HG02588 (cell line): ENCODE results near the gene FAM24B.
"Not testable (repeated sequence)": the region's sequence is repeated elsewhere in the genome, so short reads cannot be mapped to it uniquely, and the experiment has no call there.

Experiments used
- ATAC-seq: cut with Tn5 transposase; IDR thresholded peaks from one replicate; pipeline ENCODE4 v1.9.1; 2021; ENCODE audit warnings: mild to moderate bottlenecking, moderate library complexity; ENCODE audit not compliant: unreplicated experiment

FAM24B gene

DNA sequence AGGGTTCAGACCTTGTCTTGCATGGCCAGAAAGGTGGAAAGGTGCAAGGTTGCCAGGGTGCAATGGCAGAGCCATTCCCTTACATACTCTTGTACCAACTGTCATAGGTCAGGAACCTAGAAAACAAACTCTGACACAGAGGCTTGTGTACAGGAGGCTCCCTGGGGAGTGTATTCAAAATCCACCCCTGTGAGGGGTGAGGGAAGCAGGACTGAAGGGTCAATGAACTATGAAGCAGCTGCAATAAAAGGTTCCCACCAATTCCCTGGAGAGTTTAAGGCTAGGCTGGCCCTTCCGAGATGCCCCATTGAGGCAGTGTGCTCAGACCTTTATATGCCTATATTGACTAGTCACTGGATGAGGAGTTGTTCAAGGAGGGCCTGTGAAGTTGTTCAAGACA, 19.9 kb downstream of the FAM24B start:
- no peak for ATAC-seq

DNA sequence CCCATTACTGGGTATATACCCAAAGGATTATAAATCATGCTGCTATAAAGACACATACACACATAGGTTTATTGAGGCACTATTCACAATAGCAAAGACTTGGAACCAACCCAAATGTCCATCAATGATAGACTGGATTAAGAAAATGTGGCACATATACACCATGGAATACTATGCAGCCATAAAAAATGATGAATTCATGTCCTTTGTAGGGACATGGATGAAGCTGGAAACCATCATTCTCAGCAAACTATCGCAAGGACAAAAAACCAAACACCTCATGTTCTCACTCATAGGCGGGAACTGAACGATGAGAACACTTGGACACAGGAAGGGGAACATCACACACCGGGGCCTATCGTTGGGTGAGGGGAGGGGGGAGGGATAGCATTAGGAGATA, 21.3 kb downstream of the FAM24B start:
- ATAC-seq: not testable (repeated sequence)

DNA sequence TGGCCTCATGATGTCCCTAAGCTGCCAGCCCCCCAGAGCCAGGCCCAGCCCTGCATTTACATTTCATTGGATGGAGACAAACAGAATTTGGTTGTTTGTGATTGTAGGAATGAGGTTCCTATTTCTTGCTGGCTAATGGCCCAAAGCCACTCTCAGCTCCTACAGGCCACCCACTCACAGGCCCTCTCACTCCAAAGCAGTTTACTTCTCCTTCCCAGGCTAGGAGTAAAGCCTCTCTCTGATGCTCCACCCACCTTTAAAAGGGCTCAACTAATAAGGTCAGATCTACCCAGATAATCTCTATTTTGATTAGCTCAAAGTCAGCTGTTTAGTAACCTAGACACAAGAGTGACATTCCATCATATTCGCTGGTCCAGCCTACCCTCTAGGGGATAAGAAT, 22.5 kb downstream of the FAM24B start:
- no peak for ATAC-seq

DNA sequence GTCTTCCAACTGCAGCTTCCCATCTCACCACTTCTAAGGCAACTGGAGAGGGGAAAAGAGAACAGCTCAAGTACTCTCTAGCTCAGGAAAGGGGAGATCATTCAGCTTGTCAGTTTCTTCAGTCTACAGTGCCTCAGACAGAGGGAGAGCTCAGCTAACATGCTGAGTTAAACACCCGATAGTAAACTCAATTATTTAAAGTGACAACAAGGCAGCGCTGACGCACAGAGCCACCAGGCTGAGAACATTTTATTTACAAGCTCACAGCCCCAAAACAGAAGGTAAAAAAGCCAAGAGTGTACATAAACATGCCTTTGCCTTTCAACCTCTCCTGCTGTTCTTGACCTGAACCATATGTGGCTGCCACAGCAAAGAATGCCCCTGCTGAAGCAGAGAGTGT, 23.6 kb downstream of the FAM24B start:
- no peak for ATAC-seq

DNA sequence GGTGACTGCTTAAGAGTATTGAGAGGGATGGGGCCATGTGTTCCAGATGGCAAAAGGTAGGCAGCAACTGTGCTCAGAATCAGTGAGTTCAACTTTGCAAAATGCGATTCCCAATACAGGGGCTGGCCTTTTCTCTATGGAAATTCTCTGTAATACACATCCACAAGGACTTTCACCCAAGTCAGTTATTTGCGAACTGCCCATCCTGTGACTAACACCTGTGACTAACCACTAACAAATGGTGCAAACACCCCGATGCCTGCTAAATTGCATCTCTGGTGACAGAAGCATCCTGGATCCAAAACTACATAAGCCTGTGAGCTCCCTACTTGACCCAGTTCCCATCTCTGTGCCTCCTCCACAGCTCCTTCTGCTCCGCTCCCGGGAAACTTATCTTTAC, 24.7 kb downstream of the FAM24B start:
- no peak for ATAC-seq

DNA sequence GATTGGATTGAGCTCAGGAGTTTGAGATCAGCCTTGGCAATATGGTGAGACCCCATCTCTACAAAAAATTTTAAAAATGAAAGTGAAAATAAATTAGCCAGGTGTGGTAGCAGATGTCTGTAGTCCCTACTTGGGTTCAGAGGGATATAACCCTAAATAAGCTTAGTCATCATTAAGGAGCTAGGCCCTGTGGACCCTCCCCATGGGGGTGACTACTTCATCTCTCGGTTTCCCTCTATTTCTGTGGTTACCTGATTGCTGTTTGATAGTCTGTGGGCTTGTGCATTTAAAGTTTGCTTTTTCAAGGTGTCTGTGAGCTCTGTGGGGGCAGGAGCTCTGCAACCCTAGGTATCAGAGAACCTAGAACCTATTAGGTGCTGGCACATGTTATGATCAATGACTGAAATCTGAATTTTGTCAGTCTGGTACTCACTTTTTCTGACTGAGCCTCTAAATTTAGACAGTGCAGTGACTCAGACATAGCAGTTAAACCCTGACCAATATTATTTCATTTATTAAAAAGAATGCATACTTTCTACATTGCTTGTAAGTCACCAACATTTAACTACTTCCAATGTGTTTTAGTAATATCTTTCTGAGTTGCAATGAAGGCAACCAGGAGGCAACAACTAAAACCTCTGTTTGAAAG, 25.6 kb downstream of the FAM24B start:
- no peak for ATAC-seq

DNA sequence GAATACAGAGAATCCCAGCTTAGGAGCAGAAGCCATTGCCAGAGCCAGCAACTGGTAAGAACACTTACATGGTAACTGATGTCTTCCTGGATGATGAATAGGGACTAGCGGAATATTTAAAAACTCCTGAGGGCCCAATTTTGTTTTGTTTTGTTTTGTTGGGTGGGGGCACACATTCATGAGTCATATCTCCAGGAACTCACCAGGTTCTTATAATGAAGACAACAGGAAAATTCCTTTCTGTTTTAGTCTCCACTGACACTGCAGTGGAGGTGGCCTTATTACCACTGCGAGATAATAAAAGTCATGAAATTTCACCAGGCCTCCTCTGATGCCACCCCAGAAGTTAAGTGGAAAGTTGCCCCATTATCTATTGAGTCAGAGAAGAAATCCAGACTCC, 27.1 kb downstream of the FAM24B start:
- ATAC-seq: no peak

DNA sequence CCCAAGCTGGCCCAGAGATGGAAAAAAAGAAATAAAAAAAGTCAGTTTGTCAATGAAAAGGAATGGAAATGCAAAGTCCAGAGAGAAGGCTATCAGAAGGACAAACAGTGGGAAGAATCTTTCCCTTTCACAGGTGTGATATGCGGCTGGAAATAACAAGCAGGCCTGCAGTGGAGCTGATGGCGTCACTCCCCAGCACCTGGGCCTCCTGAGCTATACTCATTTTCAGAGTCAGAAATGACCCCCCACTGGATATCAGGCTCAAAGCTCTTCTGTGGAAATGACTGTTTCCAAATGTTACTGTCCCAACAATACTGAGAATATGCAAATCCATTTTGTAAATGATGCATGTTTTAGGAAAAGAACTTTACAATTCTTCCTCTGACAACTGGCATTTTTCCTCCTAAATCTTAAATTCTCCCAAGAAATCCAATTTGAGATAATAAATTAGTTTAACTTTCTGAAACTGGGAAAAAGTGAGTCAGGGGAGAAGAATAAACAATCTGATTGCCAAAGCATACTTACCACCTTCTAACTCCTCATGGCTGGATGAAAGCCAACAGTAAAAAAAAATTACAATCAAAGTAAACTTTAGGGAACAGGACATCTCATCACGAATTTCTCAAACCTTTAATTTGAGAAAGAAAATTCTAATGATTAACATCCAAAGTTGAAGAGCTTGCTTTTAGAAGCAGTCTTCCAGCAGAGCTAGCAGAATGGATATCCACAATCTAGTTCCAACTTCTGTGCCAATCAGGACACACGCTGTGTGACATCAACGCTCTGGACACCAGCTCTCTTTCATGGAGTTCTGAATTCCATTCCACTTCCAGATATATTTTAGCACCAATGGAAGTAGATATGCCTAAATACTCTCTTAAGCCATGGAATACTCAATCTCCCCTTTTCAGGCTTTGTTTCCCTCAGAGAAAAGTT, 28.4 kb downstream of the FAM24B start:
- no peak for ATAC-seq

DNA sequence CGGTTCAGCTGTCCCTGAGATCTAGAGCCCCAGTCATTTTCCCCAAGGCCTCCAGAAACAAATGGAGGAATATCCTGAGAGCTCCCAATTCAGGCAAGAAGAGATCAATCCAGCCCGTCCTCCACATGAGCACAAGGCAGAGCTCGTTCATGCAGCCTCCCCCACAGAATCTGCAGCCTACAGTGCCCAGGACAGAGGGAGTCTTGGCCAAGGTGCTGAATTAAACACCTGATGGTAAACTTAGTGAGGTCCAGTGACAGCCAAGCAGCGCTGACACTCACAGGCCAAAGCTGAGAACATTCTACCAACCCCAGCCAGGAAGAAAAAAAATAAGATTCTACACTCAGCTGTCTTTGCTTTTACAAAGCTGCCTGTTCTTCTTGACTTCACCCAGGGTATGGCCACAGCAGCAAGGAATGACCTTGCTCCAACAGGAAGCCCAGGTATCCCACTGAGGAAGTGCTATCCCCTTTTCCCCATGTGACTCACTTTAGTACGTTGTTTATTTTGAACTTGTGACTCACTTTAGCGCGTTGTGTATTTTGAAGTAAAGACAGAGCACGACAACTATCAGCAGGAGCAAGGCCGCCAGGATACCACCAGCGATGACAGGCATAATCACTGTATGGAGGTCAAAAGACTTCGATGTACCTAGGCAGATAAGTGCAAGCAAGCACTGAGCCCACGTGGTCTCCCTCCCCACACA, 29.3 kb downstream of the FAM24B start:
- ATAC-seq: no peak

DNA sequence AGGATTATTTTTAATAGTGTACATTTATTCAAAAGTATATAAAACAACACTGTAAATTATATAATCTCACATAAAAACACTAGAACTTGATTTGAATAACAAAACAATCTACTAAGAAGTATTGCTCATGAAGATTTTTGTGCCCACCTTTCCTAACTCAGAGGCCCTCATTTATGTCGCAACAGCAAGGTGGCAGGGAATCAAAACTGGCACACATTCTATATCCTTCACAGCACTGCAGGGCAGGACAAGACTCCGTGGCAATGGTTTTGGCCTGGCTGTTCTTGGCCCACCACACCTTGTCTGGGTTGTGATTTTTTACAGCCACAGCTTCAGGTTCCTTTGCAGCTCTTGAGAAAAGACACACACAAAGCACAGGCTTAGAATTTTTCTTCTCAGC, 30.3 kb downstream of the FAM24B start:
- no peak for ATAC-seq

DNA sequence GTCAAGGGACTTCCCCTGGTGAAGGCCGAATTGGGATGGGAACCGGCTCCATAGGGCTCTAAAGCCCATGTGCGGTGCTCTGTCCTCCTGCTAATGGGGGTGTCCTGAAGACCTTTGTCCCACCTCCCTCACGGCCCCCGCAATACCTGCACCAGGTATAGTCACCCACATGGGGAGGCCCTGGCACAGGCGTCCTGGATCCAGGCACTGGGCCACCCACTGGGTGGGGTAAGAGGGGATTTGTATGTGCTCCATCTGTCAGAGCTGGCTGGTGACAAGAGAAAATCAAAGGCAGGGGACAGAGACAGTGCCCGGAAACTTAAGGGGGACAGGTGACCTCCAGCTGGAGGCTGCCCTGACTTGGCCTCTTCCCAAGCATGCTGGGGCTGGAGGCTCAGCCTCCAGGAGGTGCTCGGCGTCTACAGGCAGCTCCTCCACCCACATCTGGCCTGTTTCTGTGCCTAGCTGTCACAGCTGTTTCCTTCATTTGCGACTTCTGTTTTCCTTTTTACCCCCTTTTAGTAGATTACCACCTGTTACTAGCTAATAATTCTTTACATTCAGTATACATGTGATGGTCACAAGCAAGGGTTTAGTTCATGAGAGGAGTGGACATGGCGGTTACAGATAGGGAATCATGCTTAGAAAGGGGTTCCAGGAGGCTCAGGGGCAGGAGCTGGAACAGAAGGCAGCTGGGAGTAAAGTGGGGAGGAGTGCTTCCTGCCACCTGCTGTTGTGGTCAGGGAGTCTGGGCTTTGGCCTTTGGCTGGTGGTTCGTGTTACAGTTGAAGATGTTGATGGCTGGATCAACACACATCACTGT, 31.4 kb downstream of the FAM24B start:
- no peak for ATAC-seq

DNA sequence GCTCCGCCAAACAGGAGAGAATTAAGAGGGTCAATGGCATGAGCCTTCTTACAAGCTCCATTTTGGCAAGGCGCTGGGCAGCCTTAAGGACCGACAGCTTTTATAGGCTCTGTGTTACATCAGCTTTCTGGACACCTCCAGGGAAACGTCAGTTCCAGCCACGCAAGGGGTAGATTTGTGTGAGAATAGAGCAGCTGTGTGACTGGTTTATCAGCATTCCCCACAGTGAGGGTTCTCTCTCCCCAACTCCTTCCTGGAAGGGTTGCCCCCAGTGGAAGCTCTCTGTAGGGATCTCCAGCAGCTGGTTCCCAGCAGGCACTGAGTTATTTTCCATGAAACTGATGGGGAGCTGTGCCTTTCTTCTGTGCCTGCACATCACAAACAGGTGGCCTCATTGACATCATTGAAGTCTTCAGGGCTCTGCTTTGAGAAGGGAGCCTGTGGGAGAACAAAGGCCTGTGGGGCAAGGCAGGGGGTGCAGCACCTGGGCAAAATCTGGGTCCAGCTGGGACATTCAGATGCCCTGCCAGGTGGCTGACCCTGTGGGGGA, 33.5 kb downstream of the FAM24B start, which contains the start of gene CUZD1:
CUZD1 (minus strand) TSS at position 75 of the 550 bp plus-strand sequence; CDS start at position 61, 14 bp downstream.
- ATAC-seq: no peak

DNA sequence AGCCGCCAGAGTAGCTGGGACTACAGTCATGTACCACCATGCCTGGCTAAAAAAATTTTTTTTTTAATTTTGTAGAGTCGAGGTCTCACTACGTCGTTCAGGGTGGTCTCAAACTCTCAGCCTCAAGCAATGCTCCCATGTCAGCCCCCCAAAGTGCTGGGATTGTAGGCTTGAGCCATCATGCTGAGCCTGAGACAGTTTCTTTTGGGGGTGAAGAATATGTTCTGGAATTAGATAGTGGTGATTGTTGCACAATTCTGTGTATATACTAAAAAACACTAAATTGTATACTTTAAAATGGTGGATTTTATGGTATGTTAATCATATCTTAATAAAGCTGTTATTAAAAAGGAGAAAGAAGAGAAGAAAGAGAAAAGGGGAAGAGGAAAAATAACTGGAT, 35.2 kb downstream of the FAM24B start:
- no peak for ATAC-seq

DNA sequence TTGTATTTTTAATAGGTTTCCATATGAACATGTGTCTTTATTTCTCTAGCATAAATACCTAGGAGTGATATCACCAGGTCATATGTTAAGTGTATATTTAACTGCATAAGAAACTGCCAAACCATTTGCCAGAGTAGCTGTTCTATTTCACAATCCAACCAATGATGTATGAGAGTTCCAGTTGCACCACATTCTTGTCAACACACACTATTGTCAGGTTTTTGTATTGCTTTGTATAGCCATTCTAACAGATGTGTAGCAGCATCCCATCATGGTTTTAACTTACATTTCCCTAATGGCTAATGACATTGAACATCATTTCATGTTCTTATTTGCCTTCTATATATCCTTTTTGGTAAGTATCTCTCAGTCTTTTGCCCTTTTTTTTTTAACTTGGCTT, 37.8 kb downstream of the FAM24B start:
- no peak for ATAC-seq

DNA sequence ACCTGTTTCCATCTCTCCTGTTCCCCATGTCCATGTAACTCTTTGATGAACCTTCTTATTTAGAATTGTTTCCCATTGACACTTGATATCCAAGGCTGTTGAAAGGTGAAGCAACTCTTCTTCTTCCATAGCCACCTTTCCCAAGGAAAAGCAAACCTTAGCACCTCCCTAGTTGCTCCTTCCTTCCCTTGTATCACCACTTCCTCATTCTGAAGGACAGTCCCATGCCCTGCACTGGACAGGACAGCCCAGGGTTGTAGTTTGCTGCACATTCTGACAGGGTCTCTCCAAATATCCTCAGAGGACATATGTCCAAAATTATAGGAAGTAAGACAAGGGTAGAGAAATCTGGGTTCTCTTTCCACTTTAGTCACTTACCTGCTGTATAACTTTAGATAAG, 39.9 kb downstream of the FAM24B start:
- no peak for ATAC-seq

DNA sequence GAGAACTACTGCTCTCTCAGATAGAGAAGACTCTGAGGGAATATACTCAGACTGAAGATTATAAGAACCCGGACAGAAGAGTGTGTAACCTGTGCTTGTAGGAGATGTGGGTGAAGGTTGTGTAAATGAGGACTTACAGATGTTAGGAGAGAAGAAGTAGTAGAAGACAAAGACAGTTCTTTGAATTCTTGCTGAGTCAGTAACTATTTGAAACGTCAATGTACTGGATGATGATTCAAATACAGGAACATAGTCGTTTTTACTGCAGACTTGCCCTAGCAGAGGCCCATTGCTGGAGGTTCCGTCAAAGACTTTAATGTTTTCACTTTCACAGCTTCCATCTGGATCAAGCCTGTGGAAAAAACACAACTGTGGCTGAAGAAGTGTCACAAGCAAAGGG, 40.5 kb downstream of the FAM24B start:
- ATAC-seq: no peak

DNA sequence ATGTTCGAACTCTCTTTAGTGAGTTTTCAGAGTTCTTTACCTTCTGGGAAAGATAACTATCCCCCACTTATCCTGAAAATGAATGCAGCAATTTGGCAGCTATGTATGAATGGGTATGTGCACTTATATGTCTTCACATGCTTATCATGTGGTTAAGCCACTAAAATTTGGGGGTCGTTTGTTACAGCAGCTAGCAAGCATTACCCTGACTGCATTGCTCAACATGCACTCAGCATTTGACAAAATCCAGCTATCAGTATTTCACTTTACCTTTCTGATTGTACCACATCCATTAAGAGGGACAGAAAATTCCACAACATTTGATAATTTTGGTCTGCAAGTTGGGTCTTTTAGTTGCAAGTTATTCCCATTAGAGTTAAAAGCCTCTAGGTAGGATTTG, 43.5 kb downstream of the FAM24B start:
- ATAC-seq: no peak

DNA sequence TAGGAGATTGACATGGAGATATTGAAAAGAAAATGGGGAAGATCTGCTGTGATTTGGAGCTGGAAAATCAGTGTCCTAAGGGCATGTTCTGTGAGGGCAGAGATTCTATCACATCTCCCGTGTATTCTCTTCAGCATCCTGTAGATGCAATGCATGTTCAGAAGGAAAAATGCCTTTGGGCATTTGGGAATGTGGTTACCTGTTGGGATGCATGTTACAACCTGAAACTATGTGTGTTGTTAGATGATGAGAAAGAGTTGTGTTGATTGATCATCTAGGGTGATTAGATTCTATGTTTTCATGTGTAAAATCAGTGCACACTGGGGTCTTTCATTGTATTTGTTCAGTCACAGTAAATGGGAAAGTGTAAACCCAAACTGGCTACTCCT, 48.4 kb downstream of the FAM24B start:
- ATAC-seq: no peak

DNA sequence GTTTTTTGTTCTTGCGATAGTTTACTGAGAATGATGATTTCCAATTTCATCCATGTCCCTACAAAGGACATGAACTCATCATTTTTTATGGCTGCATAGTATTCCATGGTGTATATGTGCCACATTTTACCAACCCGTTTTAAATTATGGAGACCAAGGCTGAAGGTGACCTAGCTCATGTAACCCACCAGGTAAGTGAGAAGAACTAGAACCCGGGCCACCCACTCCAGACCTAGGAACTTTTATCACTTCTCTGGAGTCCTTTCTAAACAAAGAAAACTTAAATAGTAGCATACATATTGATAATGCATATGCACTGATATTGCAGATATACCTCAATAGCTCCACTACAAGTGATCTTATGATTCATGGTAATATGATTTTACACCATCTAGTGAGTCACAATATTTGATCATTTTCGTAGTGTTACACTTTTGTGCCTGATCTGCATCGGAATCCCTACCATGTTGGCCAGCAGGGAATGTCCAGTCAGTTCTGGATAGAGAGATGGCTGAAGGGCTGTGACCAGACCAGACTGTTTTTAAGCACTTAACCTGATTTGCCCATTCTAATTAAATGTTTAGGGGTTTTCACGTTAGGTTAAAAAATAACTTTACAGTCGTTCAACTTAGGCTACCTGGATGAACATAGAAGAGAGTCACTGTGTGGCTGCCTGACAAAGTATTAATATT, 49.0 kb downstream of the FAM24B start:
- no peak for ATAC-seq

DNA sequence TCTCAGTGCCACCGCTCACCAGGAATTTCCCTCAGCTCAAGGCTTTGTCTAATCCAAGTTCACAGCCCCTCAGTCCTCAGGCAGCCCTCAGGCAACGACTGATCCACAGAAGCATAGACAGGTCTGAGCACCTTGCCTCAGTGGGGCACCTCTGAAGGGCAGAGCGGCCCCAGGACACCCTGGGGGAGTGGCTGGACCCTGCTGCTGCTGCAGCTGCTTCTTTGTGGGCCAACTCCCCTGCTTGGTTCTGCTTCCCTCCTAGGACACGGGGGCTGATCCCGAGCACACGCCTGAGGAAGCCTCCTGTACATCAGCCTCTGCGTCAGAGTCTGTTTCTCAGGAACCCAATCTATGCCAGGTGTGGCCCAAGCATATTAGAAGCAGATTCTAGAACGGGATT, 49.9 kb downstream of the FAM24B start:
- no peak for ATAC-seq
